ENCODE data around the gene DNAH6. TPM values are rescaled to one million over a fixed set of nuclear protein-coding genes. Genes with fewer than 3 reads are reported as not detected.
"Not testable (repeated sequence)": the region's sequence is repeated elsewhere in the genome, so short reads cannot be mapped to it uniquely, and the experiment has no call there.

The DNAH6 gene
- total RNA-seq, 1 experiment from 2014 or later = 1.6 TPM

DNA sequence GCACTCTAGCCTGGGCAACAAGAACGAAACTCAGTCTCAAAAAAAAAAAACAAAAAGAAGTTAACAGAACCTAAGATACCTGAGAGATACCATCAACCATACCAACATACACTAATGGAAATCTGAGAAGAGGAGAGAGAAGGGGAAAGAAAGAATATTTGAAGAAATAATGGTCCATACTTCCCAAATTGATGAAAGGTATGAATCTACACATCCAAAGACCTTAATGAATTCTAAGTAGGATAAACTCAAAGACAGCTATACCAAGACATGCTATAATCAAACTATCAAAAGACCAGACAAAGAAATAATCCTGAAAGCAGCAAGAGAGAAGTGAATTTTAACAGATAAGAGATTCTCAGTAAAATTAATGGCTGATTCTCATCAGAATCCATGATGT is 255.0 kb downstream of the DNAH6 start:
- Histone ChIP-seq H3K36me3 (ENCODE audit: control insufficient read depth in 1 of 2, insufficient read depth in 2 of 2, low read length in 2 of 2) (no peaks in the 10 kb centered on the region), H4K20me1 (ENCODE audit: insufficient read depth) (no peaks in the 10 kb centered on the region), H2AFZ (ENCODE audit: low read depth, low read length, poor library complexity, severe bottlenecking) (no peak overlapping the region), H3K27me3 (ENCODE audit: insufficient read depth, low read length) (no peaks in the 10 kb centered on the region), H3K9me2 (ENCODE audit: insufficient read depth) (no peaks in the 10 kb centered on the region), H3K9ac (ENCODE audit: low read length) (no peak overlapping the region), H3K9me3 (ENCODE audit: control insufficient read depth in 1 of 2, insufficient read depth in 1 of 2, low read depth in 1 of 2, low read length in 2 of 2) (no peaks in the 10 kb centered on the region), H3K4me3 (replicated peaks in 1 of 2; ENCODE audit: low read depth in 1 of 2, low read length in 2 of 2) (no peak overlapping the region), H3K4me2 (ENCODE audit: low read length) (no peak overlapping the region), H3K79me2 (ENCODE audit: insufficient read depth, low read length) (no peaks in the 10 kb centered on the region), H3K27ac (ENCODE audit: low read depth, low read length) (no peak overlapping the region), H3K4me1 (ENCODE audit: control insufficient read depth in 1 of 2, insufficient read depth in 2 of 2, low read length in 2 of 2) (peaks cover 0 to 4% of the 10 kb centered on the region in 2 experiments; a peak in 1 of 4 replicates)
- DNase-seq (ENCODE audit: low read depth, low spot score) (no peak), ATAC-seq (no peak)
- ChIA-PET RAD21 (ENCODE audit: low non-redundant PET in 1 of 2, low total read pairs in 2 of 2, uncharacterized antibody in 2 of 2, unreplicated experiment in 2 of 2) (no interaction called here), POLR2A (no interaction called here), CTCF (no interaction called here)
- no peak for TF ChIP-seq ZNF274 (IDR thresholded peaks at IDR 0.05; ENCODE audit: low read depth, low read length)
- BruUV-seq (replicated peaks) = no TSS peak
- intact Hi-C loops (cut with micrococcal nuclease) = no loop called here

DNA sequence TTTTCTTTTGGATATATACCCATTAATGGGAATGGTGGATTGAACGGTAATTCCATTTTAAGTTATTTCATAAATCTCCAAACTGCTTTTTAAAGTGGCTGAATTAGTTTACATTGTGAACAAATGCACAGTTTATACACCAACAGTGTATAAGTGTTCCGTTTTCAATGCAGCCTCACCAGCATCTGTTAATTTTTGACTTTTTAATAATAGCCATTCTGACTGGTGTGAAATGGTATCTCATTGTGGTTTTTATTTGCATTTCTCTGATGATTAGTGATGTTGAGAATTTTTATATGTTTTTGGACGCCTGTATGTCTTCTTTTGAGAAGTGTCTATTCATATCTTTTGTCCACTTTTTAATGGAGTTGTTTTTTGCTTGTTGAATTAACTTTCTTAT is 257.3 kb downstream of the DNAH6 start:
- H3K9me2 ChIP-seq (ENCODE audit: insufficient read depth); H3K27me3 ChIP-seq (ENCODE audit: insufficient read depth, low read length); DNase-seq (ENCODE audit: low read depth, low spot score); H2AFZ ChIP-seq (ENCODE audit: low read depth, low read length, poor library complexity, severe bottlenecking); H3K36me3 ChIP-seq (ENCODE audit: control insufficient read depth in 1 of 2, insufficient read depth in 2 of 2, low read length in 2 of 2); H4K20me1 ChIP-seq (ENCODE audit: insufficient read depth); H3K4me2 ChIP-seq (ENCODE audit: low read length); H3K4me1 ChIP-seq (ENCODE audit: control insufficient read depth in 1 of 2, insufficient read depth in 2 of 2, low read length in 2 of 2); CTCF ChIA-PET; intact Hi-C loops (cut with micrococcal nuclease); RAD21 ChIA-PET (ENCODE audit: low non-redundant PET in 1 of 2, low total read pairs in 2 of 2, uncharacterized antibody in 2 of 2, unreplicated experiment in 2 of 2); H3K27ac ChIP-seq (ENCODE audit: low read depth, low read length); H3K4me3 ChIP-seq (replicated peaks in 1 of 2; ENCODE audit: low read depth in 1 of 2, low read length in 2 of 2); ATAC-seq; BruUV-seq (replicated peaks); POLR2A ChIA-PET; H3K9ac ChIP-seq (ENCODE audit: low read length); H3K9me3 ChIP-seq (ENCODE audit: control insufficient read depth in 1 of 2, insufficient read depth in 1 of 2, low read depth in 1 of 2, low read length in 2 of 2); H3K79me2 ChIP-seq (ENCODE audit: insufficient read depth, low read length): not testable (repeated sequence)

DNA sequence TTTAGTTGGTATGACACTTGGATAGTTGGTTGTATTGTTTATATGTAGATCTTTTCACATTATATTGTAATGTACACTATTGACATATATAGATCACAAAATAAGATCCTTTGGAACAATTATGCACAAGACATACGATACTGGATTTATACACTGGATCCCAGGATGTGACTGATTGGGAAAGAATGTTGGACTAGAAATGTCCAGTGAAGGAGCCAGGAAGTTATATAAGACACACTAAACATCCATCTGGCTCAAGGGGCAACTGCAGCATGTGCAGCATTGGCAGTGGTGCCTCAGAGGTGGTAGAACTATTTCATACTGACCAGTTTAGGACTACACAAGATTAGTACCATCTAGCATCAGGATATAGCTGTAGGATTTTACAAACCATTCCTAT is 259.7 kb downstream of the DNAH6 start:
- Histone ChIP-seq H3K9ac (ENCODE audit: low read length) (no peak overlapping the region), H3K4me2 (ENCODE audit: low read length) (no peak overlapping the region), H3K4me3 (replicated peaks in 1 of 2; ENCODE audit: low read depth in 1 of 2, low read length in 2 of 2) (no peak overlapping the region), H3K9me3 (ENCODE audit: control insufficient read depth in 1 of 2, insufficient read depth in 1 of 2, low read depth in 1 of 2, low read length in 2 of 2) (no peaks in the 10 kb centered on the region), H3K36me3 (ENCODE audit: control insufficient read depth in 1 of 2, insufficient read depth in 2 of 2, low read length in 2 of 2) (no peaks in the 10 kb centered on the region), H3K4me1 (ENCODE audit: control insufficient read depth in 1 of 2, insufficient read depth in 2 of 2, low read length in 2 of 2) (peaks cover 0 to 4% of the 10 kb centered on the region in 2 experiments; a peak in 1 of 4 replicates), H3K27ac (ENCODE audit: low read depth, low read length) (no peak overlapping the region), H3K27me3 (ENCODE audit: insufficient read depth, low read length) (no peaks in the 10 kb centered on the region), H2AFZ (ENCODE audit: low read depth, low read length, poor library complexity, severe bottlenecking) (no peak overlapping the region), H3K79me2 (ENCODE audit: insufficient read depth, low read length) (no peaks in the 10 kb centered on the region), H3K9me2 (ENCODE audit: insufficient read depth) (no peaks in the 10 kb centered on the region), H4K20me1 (ENCODE audit: insufficient read depth) (no peaks in the 10 kb centered on the region)
- CTCF ChIA-PET = no interaction called here
- no peak for DNase-seq (ENCODE audit: low read depth, low spot score)
- POLR2A ChIA-PET = no interaction called here
- TF ChIP-seq POLR2A (IDR thresholded peaks at IDR 0.05; ENCODE audit: borderline replicate concordance, extremely low read depth, insufficient read depth, insufficient read length) (no peak), JUND (IDR thresholded peaks at IDR 0.05) (0 out of 2 replicates have a peak, but pooled peaks have one; percentile 9)
- RAD21 ChIA-PET (ENCODE audit: low non-redundant PET in 1 of 2, low total read pairs in 2 of 2, uncharacterized antibody in 2 of 2, unreplicated experiment in 2 of 2) = no interaction called here
- no TSS peak for BruUV-seq (replicated peaks)
- intact Hi-C loops (cut with micrococcal nuclease) = no loop called here
- ATAC-seq = no peak
